Measurements from ENCODE around the gene MCHR2.

Gene MCHR2

GRCh38 chr6:99871641-99872040 is 122.4 kb downstream of the MCHR2 start:
- DNase-seq = no peak
- H3K27ac ChIP-seq (ENCODE audit: insufficient read depth, low read length, poor library complexity, severe bottlenecking) = no peak overlapping the region
- no peak overlapping the region for H3K4me3 ChIP-seq (ENCODE audit: insufficient read depth, low read depth, low read length, poor library complexity, severe bottlenecking)
- H3K9me3 ChIP-seq (ENCODE audit: control insufficient read depth, low read length) = no peaks in the 10 kb centered on the region
- no peaks in the 10 kb centered on the region for H3K36me3 ChIP-seq (ENCODE audit: control insufficient read depth, insufficient read depth, low read length)
- H3K27me3 ChIP-seq (replicated peaks; ENCODE audit: control insufficient read depth, insufficient read depth, low read length, poor library complexity, severe bottlenecking) = no peaks in the 10 kb centered on the region
- H3K4me1 ChIP-seq (ENCODE audit: control insufficient read depth, insufficient read depth, low read length, poor library complexity, severe bottlenecking) = no peaks in the 10 kb centered on the region
